GM12872 (cell line): ENCODE results near the gene C1orf141.

Experiments
- TF ChIP-seq, protein P1 (sequence below): IDR thresholded peaks from 3 replicates; pipeline ENCODE4 v1.5.1; 2011; ENCODE audit warnings: low read depth, mild to moderate bottlenecking, low read length, moderate library complexity; ENCODE audit not compliant: insufficient read depth

Gene C1orf141

DNA sequence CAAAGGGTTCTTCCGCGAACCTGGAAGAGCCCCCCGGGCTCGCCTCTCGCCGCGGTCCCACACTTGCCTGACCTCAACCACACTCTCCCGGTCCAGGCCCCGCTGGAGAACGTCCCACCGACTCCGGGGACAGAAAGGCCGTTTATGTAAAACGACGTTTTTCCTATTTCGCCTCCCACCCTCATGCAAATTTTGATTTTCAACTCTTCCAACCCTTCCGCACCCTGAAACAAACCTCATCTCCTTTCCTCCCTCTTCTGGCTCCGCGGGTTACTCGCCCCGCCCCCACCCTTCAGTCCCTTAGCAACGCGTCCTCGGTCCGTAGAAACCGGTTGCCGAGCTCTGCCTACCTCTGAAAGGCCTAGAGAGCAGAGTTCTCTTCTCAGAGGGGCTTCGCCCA lies at the start of gene C1orf141:
Gene C1orf141, minus strand, starts transcription at position 276 of the 400 bp plus-strand sequence. CDS start 7,730 bp downstream, outside the sequence.
- TF ChIP-seq, protein P1, sequence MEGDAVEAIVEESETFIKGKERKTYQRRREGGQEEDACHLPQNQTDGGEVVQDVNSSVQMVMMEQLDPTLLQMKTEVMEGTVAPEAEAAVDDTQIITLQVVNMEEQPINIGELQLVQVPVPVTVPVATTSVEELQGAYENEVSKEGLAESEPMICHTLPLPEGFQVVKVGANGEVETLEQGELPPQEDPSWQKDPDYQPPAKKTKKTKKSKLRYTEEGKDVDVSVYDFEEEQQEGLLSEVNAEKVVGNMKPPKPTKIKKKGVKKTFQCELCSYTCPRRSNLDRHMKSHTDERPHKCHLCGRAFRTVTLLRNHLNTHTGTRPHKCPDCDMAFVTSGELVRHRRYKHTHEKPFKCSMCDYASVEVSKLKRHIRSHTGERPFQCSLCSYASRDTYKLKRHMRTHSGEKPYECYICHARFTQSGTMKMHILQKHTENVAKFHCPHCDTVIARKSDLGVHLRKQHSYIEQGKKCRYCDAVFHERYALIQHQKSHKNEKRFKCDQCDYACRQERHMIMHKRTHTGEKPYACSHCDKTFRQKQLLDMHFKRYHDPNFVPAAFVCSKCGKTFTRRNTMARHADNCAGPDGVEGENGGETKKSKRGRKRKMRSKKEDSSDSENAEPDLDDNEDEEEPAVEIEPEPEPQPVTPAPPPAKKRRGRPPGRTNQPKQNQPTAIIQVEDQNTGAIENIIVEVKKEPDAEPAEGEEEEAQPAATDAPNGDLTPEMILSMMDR = no peak

GRCh38 chr1:67175530-67176087 lies 40.8 kb upstream of the C1orf141 start:
- TF ChIP-seq, protein P1 = no peak

- TF ChIP-seq, protein P1 = no peak
Observed at GRCh38 chr1:67174716-67175284, 40.0 kb upstream of the C1orf141 start.

DNA sequence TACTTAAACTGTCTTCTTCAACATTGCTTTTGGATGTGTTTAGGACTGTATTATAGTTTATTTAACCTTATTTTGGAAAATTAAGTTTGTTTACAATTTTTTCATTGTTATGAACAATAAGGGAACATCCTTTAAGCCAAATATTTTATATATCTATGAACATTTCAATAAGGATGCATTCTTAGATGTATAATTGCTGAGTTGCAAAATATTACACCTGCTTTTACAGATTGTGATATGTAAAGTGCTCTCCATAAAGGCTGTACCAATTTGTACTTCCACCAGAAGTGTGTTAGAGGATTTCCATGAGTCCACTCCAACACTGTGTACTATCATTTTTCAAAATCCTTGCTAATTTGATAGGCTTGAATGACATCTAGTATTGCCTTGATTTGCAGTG lies 39.2 kb upstream of the C1orf141 start:
- TF ChIP-seq, protein P1 = no peak

GRCh38 chr1:67171978-67172377 lies 37.2 kb upstream of the C1orf141 start:
- TF ChIP-seq, protein P1 = no peak

DNA sequence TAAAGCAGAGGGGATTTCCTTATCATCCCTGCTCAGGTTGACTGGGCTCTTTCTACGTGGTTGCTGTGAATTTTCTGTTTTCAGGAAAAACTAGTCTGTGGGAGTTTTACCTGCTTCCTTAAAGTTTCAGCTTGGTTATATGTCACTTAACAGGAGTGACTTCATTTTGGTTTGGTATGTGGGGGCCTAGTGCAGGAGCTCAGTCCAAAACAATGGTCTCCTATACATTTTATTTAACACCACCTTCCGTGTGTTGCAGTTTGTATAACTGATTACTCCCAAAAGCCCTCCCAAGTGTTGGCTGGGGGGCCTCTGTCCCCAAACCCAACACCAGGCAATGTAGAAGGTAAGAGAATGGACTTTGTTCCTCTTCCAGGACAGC lies 36.8 kb upstream of the C1orf141 start:
- TF ChIP-seq, protein P1 = no peak

DNA sequence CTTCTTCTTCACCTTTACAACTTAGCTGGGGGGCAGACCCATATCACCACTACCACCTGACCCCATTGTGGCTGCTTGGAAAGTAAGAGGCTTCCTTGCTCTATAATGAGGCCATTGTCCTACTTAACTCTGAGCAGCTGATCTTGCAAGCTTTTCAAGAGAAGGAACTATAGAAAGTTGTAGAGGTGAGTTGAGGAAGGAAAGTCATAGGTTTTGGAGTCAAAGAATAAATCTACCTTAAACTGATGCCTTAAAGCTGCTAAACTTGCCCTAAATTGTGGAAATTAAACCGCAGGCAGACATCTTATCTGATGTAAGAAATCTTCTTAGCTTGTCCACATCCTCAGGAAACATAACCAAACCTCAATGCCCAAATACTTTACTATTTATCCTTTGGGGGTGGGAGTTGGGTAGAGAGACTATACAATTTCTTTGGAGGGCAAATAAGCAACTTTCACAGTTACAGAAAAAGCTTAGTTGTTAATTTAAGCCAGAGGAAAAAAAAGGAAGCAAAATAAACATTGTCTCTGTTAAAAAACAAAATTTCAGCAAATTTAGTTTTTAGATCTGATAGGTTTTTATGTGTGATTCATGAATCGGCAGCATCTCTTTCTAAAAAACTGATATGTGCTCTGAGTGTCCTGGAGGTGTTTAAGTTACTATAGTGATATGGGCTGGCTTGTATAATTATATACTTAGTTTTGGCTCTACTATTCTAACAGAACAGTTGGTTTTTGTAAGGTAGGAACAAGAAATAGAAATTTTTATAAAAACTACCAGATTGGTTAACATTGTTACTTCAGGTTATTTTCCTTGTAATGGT lies 36.2 kb upstream of the C1orf141 start:
- TF ChIP-seq, protein P1 = no peak
